ENCODE measurements around the gene SGMS1.

Gene SGMS1

GRCh38 chr10:50318129-50318528 lies 305.6 kb downstream of the SGMS1 start:
- DNase-seq = no peak

- DNase-seq = no peak
Measured at GRCh38 chr10:50316695-50317648, 306.8 kb downstream of the SGMS1 start.

- no peak for DNase-seq
Measured at GRCh38 chr10:50316174-50316573, 307.6 kb downstream of the SGMS1 start.

DNA sequence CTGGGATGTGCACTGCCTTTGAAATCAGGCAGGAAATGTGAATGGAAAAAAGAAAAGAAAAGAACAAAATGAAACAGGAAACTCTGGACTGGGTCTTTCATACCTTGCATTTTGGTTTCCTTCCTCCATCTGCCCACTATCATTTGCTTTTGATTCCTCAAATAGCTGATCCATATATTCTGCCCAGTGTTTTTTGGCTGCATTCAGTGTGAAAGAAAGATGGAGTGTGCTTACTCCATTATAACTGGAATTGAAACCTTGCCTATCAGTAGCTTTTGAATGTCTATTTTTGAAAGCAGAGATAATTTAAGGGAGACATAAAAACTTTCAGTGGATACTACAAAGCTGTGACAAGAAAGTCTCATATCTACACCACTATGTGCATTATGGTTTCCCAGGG lies 308.3 kb downstream of the SGMS1 start:
- DNase-seq = no peak

DNA sequence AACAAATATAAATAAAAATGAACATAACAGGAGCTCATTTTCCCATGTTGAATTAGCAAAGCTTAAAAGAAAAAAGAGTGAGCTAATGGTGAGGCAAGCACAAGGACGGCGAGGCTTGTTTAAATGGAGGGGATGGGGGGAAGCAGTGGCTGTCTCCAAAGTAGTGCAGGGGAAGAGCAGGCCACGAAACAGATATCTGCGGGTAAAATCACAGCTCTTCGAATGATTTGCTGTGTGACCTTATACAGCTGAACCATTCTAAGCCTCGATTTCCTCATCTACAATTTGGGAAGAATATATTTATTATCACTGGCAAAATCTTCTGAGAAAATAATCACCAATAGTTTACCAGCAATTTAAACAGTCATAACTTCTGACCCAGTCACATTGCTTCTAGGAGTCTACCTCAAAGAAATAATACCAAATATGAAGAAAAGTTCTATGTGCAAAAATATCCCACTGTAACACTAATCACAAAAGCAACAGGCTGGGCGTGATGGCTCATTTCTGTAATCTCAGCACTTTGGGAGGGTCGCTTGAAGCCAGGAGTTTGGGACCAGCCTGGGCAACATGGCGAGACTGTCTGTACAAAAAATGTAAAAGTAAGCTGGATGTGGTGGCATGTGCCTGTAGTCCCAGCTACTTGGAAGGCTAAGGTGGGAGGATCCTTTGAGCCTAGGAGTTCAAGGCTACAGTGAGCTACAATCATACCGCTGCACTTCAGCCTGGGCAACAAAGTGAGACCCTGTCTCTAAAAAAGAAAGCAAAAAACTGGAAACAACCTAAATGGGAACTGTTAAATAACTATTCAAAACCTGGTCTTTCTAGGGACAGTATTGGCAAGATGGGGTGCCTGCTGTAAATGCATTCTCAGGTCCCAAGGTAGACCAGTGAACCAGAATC lies 309.3 kb downstream of the SGMS1 start:
- DNase-seq = no peak

GRCh38 chr10:50312464-50313437 lies 311.0 kb downstream of the SGMS1 start:
- no peak for DNase-seq

GRCh38 chr10:50310560-50311174 lies 313.1 kb downstream of the SGMS1 start:
- DNase-seq = no peak

DNA sequence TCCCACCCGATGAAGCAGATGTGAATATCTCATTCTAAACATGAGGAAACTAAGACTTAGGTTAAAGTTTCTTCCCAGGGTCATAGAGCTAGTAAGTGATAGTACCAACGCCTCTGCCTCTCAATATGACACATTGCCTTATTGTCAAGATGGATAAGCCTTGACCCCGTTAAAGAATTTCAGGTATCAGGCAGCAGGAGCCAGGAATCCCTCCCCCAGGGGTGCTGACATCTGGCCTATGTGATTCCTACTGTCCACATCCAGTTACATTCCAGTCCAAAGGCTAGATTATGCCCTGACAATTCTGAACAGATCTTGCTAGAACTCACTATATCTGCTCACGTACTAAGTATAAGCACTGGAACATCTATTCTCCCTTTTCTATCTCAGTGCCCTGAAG lies 314.4 kb downstream of the SGMS1 start:
- no peak for DNase-seq

DNA sequence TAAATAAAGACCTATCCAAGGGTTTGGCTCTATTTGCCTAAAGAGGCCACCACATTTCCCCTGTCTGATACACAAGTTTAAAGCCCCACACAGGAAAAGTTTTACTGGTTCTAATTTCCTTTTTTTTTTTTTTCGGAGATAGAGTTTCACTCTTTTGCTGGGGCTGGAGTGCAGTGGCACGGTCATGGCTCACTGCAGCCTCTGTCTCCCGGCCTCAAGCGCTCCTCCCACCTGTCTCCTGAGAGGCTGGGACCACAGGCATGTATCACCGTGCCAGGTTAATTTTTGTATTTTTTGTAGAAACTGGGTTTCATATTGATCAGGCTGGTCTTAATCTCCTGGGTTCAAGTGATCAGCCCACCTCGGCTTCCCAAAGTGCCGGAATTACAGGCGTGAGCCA lies 319.1 kb downstream of the SGMS1 start:
- DNase-seq = no peak

DNA sequence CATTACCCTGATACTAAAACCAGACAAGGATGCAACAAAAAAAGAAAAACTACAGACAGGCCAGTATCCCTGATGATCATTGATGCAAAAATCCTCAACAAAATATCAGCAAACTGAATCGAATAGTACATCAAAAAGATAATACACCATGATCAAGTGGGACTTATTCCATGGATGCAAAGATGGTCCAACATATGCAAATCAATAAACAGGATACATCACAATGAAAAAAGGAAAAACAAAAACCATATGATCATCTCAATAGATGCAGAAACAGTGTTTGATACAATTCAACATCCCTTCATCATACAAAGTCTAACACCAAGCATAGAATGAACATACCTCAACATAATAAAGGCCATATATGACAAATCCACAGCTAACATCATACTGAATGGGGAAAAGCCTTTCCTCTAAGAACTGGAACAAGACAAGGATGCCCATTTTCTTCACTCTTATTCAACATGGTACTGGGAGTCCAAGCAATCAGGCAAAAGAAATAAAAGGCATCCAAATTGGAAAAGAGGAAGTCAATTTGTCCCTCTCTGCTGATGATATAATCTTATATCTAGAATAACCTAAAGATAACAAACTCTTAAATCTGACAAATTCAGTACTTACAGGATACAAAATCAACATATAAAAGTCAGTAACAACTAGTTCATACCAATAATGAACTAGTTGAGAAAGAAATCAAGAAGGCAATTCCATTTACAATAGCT lies 323.6 kb downstream of the SGMS1 start:
- DNase-seq = no peak

DNA sequence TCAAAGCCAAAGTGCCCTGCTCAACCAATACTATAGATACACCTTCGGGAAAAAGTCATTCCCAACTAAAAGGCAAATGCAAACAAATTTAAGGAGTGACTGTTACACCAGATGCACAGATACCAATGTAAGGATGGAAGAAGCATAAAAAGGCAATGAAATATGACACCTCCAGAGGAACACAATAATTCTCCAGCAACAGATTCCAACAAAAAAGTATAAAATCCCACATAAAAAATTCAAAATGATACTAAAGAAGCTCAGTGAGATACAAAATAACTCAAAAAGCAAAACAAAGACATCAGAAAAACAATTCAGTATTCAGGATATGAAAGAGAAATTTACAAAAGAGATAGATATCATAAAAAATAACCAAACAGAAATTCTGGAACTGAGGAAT lies 328.4 kb downstream of the SGMS1 start:
- no peak for DNase-seq

GRCh38 chr10:50294582-50294981 lies 329.2 kb downstream of the SGMS1 start:
- no peak for DNase-seq

DNA sequence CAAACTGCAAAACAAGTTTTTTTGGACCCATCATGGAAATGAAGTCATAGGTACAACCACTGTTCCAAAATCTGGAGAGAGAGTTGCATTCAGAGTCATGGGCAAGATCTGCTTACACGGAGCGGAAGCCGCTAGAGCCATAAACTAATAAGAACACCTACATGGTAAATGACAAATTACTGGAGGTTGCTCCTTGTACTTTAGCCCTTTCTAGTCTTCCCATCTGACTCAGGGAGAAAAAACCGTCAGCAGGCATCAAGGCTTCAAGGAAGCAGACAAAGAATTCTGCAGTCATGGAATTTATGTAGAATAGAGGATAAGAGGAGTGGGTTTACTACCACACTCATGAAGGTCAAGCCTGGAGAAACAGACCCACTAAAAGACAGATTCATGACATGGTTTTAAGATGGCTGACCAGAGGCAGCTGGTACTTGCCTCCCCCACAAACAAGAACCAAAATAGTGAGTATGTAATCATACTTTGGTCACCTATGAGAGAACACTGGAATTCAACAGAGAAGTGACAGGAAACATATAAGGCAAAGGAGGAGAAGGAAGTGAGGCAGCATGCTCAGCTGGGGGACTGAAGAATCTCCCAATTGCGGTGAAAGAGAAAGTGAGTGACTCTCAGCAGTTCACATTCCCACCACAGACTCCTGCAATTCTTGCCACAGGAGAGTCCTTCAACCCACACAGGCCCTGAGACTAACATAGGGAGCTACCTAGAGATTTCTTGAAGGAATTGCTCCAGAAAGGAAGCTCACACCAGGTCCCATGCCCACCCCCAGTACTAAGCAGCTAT lies 330.0 kb downstream of the SGMS1 start:
- DNase-seq = no peak

- DNase-seq = no peak
Measured at GRCh38 chr10:50291261-50291850, 332.4 kb downstream of the SGMS1 start.

DNA sequence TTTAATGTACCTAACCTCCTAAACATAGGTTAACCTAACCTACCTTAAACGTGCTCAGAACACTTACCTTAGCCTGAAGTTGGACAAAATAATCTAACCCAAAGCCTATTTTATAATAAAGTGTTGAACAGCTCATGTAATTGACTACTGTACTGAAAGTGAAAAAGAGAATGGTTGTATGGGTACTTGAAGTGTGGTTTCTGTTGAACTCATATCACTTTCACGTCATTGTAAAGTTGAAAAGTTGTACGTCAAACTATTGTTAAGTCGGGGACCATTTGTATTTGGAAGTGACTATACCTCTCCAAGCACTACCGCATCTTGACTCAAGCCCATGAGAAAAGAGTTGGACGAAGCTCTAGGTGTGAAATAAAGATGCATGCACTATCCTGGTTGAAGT lies 334.6 kb downstream of the SGMS1 start:
- DNase-seq = no peak

- DNase-seq = no peak
Measured at GRCh38 chr10:50286996-50287803, 336.6 kb downstream of the SGMS1 start.

- DNase-seq = no peak
Measured at GRCh38 chr10:50286517-50286916, 337.2 kb downstream of the SGMS1 start.

DNA sequence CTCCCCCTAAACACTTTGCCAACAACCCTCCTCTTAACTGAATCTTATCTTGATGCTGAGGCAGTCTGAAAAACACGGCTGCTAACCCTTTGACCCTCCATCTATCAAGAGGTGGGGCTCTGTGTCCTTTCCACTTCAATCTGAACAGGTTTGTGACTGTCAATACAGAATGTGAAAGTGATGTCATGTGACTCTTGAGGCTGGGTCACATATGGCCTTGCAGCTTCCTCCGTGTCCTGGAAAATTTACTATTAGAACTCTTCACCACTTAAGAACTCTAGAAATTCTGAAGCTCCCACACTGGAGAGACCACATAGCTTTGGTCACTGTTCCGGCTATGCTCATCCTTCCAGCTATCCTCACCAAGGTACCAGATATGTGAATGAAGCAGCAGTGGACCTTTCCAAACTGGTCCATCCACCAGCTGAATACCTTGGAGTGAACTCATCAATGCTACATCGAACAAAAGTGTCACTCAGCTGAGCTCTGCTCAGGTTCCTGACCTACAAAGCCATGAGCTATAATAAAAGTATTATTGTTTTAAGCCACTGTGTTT lies 341.7 kb downstream of the SGMS1 start:
- DNase-seq = no peak
